GM12878 (cell line): Measurements from ENCODE around the gene FOXP1. TPM values are rescaled to one million over a fixed set of nuclear protein-coding genes. Genes with fewer than 3 reads are reported as not detected.

Experiments used
- ATAC-seq: fragments of 200-7000 bp; cut with Tn5 transposase; 3 replicates; pipeline ENCODE4 v1.9.1; 2020; ENCODE audit warnings: mild to moderate bottlenecking, moderate library complexity
- BruUV-seq: library from RNA; stranded (reverse); fragments of 400-500 nt; replicated peaks from 2 replicates; lab custom pipeline; 2021; lab: Mats Ljungman, UMichigan
- CTCF ChIA-PET: fragments of 300-600 bp; sonication (Branson Sonifier 250); formaldehyde crosslinking; extraction: SDS; loops from one replicate; lab custom pipeline; 2021; ENCODE audit warnings: inconsistent platforms; lab: Yijun Ruan, JAX
- POLR2A ChIA-PET: fragments of 350-600 bp; formaldehyde crosslinking; extraction: SDS; loops from one replicate; lab custom pipeline; 2021; ENCODE audit warnings: inconsistent platforms; lab: Charles Lee
- RAD21 ChIA-PET: fragments of 300-600 bp; sonication (Branson Sonifier 250); formaldehyde crosslinking; loops from one replicate; lab custom pipeline; 2023; ENCODE audit warnings: antibody characterized with exemption; ENCODE audit not compliant: unreplicated experiment; lab: Charles Lee
- SMC1A ChIA-PET: fragments of 300-600 bp; sonication (Branson Sonifier 250); formaldehyde crosslinking; loops from one replicate; lab custom pipeline; 2023; ENCODE audit not compliant: unreplicated experiment, uncharacterized antibody; lab: Charles Lee
- DNase-seq: peaks from one replicate; pipeline ENCODE4 v3.0.0-alpha.2; 2011; ENCODE audit warnings: low read depth, low spot score
- FAIRE-seq: peaks from 3 replicates; lab custom pipeline; 2011; peaks lifted over from hg19 to GRCh38; lab: Jason Lieb, UNC
- H2AFZ ChIP-seq: 2 replicates; pipeline ENCODE4 v1.6.0; 2011; ENCODE audit warnings: low read depth, low read length, control low read depth; ENCODE audit not compliant: control insufficient read depth
- H3K27ac ChIP-seq: 2 replicates; pipeline ENCODE4 v1.5.1; 2011; ENCODE audit warnings: control low read depth; ENCODE audit not compliant: control insufficient read depth, insufficient read depth
- H3K27me3 ChIP-seq, 2 experiments: replicated peaks in 1 of 2; 2 replicates each; pipeline versions ENCODE4 v1.6.0 to v1.6.1; 2011; ENCODE audit warnings: low read length in 1 of 2; ENCODE audit not compliant: control insufficient read depth in 2 of 2, insufficient read depth in 2 of 2
- H3K36me3 ChIP-seq, 2 experiments: 2 replicates each; pipeline ENCODE4 v1.5.1; 2011; ENCODE audit warnings: low read length in 1 of 2; ENCODE audit not compliant: control insufficient read depth in 2 of 2, insufficient read depth in 2 of 2
- H3K4me1 ChIP-seq: 2 replicates; pipeline ENCODE4 v1.6.1; 2011; ENCODE audit warnings: mild to moderate bottlenecking, low read length, moderate library complexity, mixed read lengths; ENCODE audit not compliant: control insufficient read depth, insufficient read depth
- H3K4me2 ChIP-seq: 2 replicates; pipeline ENCODE4 v1.6.0; 2011; ENCODE audit warnings: control low read depth; ENCODE audit not compliant: control insufficient read depth, insufficient read depth
- H3K4me3 ChIP-seq: fragments of 200-600 bp; sonication (generic); 2 replicates; pipeline ENCODE4 v1.5.1; 2016
- H3K79me2 ChIP-seq: 2 replicates; pipeline ENCODE4 v1.6.0; 2011; ENCODE audit warnings: low read length; ENCODE audit not compliant: control insufficient read depth, insufficient read depth
- H3K9ac ChIP-seq: 2 replicates; pipeline ENCODE4 v1.8.0; 2011; ENCODE audit warnings: low read length, control low read depth, mixed read lengths; ENCODE audit not compliant: control insufficient read depth, insufficient read depth
- H3K9me3 ChIP-seq: replicated peaks from 3 replicates; pipeline ENCODE4 v1.5.1; 2011; ENCODE audit warnings: mild to moderate bottlenecking, low read length; ENCODE audit not compliant: control insufficient read depth, insufficient read depth
- H4K20me1 ChIP-seq: 2 replicates; pipeline ENCODE4 v1.6.0; 2011; ENCODE audit not compliant: control insufficient read depth, insufficient read depth
- EGR1 ChIP-seq, 2 experiments: IDR thresholded peaks; 1 replicate in 1 of 2; 2 replicates in 1 of 2; pipeline ENCODE4 v1.6.1; 2011 to 2012; ENCODE audit warnings: low read depth in 2 of 2, low read length in 2 of 2, borderline replicate concordance in 1 of 2, mild to moderate bottlenecking in 1 of 2, moderate library complexity in 1 of 2
- HDAC6 ChIP-seq: fragments of 200-600 bp; sonication (generic); IDR thresholded peaks from one replicate; pipeline ENCODE4 v1.8.0; 2017; ENCODE audit warnings: antibody characterized with exemption; ENCODE audit not compliant: unreplicated experiment
- MAX ChIP-seq: IDR thresholded peaks from 2 replicates; pipeline ENCODE4 v1.6.1; 2012; ENCODE audit warnings: low read depth, low read length, improper control_type of control experiment
- MXI1 ChIP-seq: fragments of 150-350 bp; IDR thresholded peaks from 2 replicates; pipeline ENCODE4 v1.6.1; 2011; ENCODE audit warnings: low read depth, mild to moderate bottlenecking, inconsistent platforms, low read length, improper control_type of control experiment
- NR2F1 ChIP-seq: fragments of 450-650 bp; conservative IDR thresholded peaks from 2 replicates; pipeline ENCODE4 v1.6.1; 2017; ENCODE audit warnings: mild to moderate bottlenecking
- POLR2AphosphoS5 ChIP-seq: IDR thresholded peaks from 2 replicates; pipeline ENCODE4 v1.6.1; 2011; ENCODE audit warnings: mild to moderate bottlenecking, low read length, inconsistent platforms
- RAD51 ChIP-seq: fragments of 450-650 bp; IDR thresholded peaks from 2 replicates; pipeline ENCODE4 v1.6.1; 2016; ENCODE audit warnings: moderate library complexity, mild to moderate bottlenecking, inconsistent platforms
- SREBF2 ChIP-seq: IDR thresholded peaks from 2 replicates; pipeline ENCODE4 v1.6.1; 2012; ENCODE audit warnings: mild to moderate bottlenecking, low read length
- STAT3 ChIP-seq: IDR thresholded peaks from 2 replicates; pipeline ENCODE4 v1.6.1; 2011; ENCODE audit warnings: low read depth, low read length, improper control_type of control experiment
- TCF3 ChIP-seq: IDR thresholded peaks from 2 replicates; pipeline ENCODE4 v1.6.1; 2012; ENCODE audit warnings: low read depth, mild to moderate bottlenecking, low read length, borderline replicate concordance; ENCODE audit not compliant: insufficient read depth
- ZNF207 ChIP-seq: fragments of 450-650 bp; IDR thresholded peaks from 2 replicates; pipeline ENCODE4 v1.6.1; 2014; ENCODE audit warnings: antibody characterized with exemption, mild to moderate bottlenecking, borderline replicate concordance
- ZNF274 ChIP-seq: IDR thresholded peaks from one replicate; pipeline ENCODE4 v1.8.0; 2011; ENCODE audit not compliant: insufficient read length, insufficient read depth
- ZSCAN29 ChIP-seq: fragments of 450-650 bp; IDR thresholded peaks from 2 replicates; pipeline ENCODE4 v1.6.1; 2017; ENCODE audit warnings: mild to moderate bottlenecking, moderate library complexity
- ZZZ3 ChIP-seq: IDR thresholded peaks from 2 replicates; pipeline ENCODE4 v1.6.1; 2011; ENCODE audit warnings: low read depth; ENCODE audit not compliant: control insufficient read depth, insufficient read length
- WGBS: methylation state at CpG from one replicate; pipeline ENCODE4 v1.1.6; 2016; ENCODE audit warnings: low lambda C conversion rate; ENCODE audit not compliant: insufficient replicate concordance, insufficient coverage; ENCODE audit errors: missing lambda C conversion rate; 5-methylcytosine and 5-hydroxymethylcytosine counted together
- in situ Hi-C: fragments of 300-500 bp; cut with MboI; formaldehyde crosslinking; loops from 9 replicates; pipeline ENCODE4 v1.14.3; 2018; ENCODE audit warnings: mixed read lengths
- intact Hi-C: fragments of 100-400 bp; cut with micrococcal nuclease; formaldehyde crosslinking; loops from one replicate; pipeline ENCODE4 v1.14.2; 2022; ENCODE audit not compliant: unreplicated experiment
- polyA plus RNA-seq, 11 experiments: library from polyadenylated mRNA; depleted of rRNA in 4 of 11; unstranded in 6 of 11; stranded (reverse) in 5 of 11; fragments of >200 nt; fragmentation: Nextera tagmentation in 4 of 11; fragmentation: Illumina TruSeq in 1 of 11; extraction: Ambion mirVana in 4 of 11; extraction: Trizol in 1 of 11; gene quantifications; 1 replicate in 1 of 11; 2 replicates in 10 of 11; pipeline versions ENCODE4 v1.2.1 to v1.2.3, GENCODE V29; 2011 to 2016; ENCODE audit warnings: inconsistent platforms in 2 of 11, missing spikeins in 2 of 11, low read depth in 1 of 11
- total RNA-seq, 4 experiments: library from RNA; depleted of rRNA in 3 of 4; stranded (reverse); fragments of >200 nt in 3 of 4; fragmentation: Illumina TruSeq in 1 of 4; extraction: Trizol in 1 of 4; gene quantifications; 2 replicates each; pipeline versions ENCODE4 v1.2.1 to v1.2.3, GENCODE V29; 2013 to 2021
- TF ChIP-seq, protein P1 (sequence below): IDR thresholded peaks from 2 replicates; pipeline ENCODE4 v1.6.1; 2012; ENCODE audit warnings: low read length, inconsistent platforms
- TF ChIP-seq, protein P2 (sequence below): fragments of 450-650 bp; IDR thresholded peaks from 2 replicates; pipeline ENCODE4 v1.6.1; 2014; ENCODE audit warnings: mild to moderate bottlenecking

The FOXP1 gene
- total and polyA plus RNA-seq, 10 of the 15 experiments (the other 5 are each of a cell fraction or from before 2014, with no cell fraction given): 0.05 to 1.6 (median 0.20) TPM; not detected in 1

DNA sequence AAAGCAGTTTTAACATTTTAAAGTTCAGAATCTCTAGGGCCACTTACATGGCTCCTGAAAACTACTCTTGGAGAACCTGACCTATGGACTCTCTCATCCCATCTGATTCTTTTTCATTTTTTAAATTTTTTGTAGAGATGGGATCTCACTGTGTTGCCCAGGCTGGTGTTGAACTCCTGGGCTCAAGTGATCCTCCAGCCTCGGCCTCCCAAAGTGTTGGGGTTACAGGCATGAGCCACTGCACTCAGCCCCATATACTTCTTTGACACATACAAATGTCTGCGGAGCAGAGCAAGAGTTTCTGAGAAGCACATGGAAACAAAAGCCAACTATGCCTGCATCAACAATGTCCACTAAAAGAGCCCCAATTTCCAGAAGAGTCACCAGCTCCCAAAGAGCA is 189.8 kb downstream of the FOXP1 start:
- intact Hi-C loops (loop anchor here (2.0 to 5.0 kb wide), 2 partner anchors 307 to 381 kb away; no protein-coding TSS in a partner anchor), in situ Hi-C loops (loop anchor here (10.0 kb wide), 1 partner anchor 309 kb away; no protein-coding TSS in a partner anchor)
- FAIRE-seq (no peak), DNase-seq (no peak), ATAC-seq (no peak)
- Histone ChIP-seq H3K79me2 (no peaks in the 10 kb centered on the region), H3K36me3 (no peaks in the 10 kb centered on the region), H3K4me1 (peaks cover 30% of the 10 kb centered on the region), H3K4me2 (no peak overlapping the region), H3K4me3 (no peak overlapping the region), H3K9me3 (no peaks in the 10 kb centered on the region), H3K27ac (no peak overlapping the region), H2AFZ (no peak overlapping the region), H3K9ac (no peak overlapping the region), H4K20me1 (no peaks in the 10 kb centered on the region), H3K27me3 (no peaks in the 10 kb centered on the region)
- 76% methylated on average over 2 of the region's 2 CpGs for WGBS
- no TSS peak for BruUV-seq
- TF ChIP-seq SREBF2: no peak
- SMC1A ChIA-PET: no interaction called here
- CTCF ChIA-PET: no interaction called here
- POLR2A ChIA-PET: no interaction called here
- RAD21 ChIA-PET: no interaction called here

DNA sequence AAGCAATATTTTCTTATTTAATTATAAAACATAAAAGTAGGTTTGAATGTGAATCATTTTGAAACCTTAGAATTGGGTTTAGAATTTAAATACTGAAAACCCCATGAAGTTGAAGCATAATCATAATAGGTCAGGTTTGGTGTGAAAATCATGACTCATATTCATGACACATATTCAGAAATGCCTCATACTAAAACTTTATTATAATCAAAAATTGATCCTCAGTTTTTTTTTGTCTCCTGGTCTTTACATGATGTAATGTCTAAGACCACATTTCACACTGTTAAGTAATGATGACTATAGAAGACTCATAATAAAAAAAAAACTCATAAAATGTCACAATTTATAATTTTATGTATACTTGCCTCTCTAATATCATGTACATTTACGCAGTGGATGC is 190.4 kb downstream of the FOXP1 start:
- H3K4me2 ChIP-seq: no peak overlapping the region
- SMC1A ChIA-PET: interaction anchor here (1.2 kb wide), 1 partner anchor 33 kb away, joined by 3 read pairs; no protein-coding TSS in a partner anchor
- intact Hi-C loops: loop anchor here (2.0 to 5.0 kb wide), 2 partner anchors 306 to 381 kb away; no protein-coding TSS in a partner anchor
- DNase-seq (no peak), FAIRE-seq (no peak), ATAC-seq (peak; percentile 76)
- in situ Hi-C loops: loop anchor here (10.0 kb wide), 1 partner anchor 308 kb away; no protein-coding TSS in a partner anchor
- H3K9ac ChIP-seq: no peak overlapping the region
- POLR2A ChIA-PET: no interaction called here
- H3K36me3 ChIP-seq: no peaks in the 10 kb centered on the region
- H3K9me3 ChIP-seq: no peaks in the 10 kb centered on the region
- WGBS: 33% methylated on average over 1 of the region's 1 CpG
- no peaks in the 10 kb centered on the region for H3K27me3 ChIP-seq
- CTCF ChIA-PET: no interaction called here
- BruUV-seq: no TSS peak
- H2AFZ ChIP-seq: no peak overlapping the region
- RAD21 ChIA-PET: no interaction called here
- no peak overlapping the region for H3K4me3 ChIP-seq
- no peaks in the 10 kb centered on the region for H4K20me1 ChIP-seq
- H3K79me2 ChIP-seq: no peaks in the 10 kb centered on the region
- H3K27ac ChIP-seq: no peak overlapping the region
- peaks cover 30% of the 10 kb centered on the region for H3K4me1 ChIP-seq
- no peak for TF ChIP-seq ZNF207
- TF ChIP-seq TCF3: no peak
- no peak for TF ChIP-seq HDAC6
- TF ChIP-seq STAT3: no peak
- TF ChIP-seq POLR2AphosphoS5: no peak
- no peak for TF ChIP-seq EGR1 (IDR thresholded peaks at IDR 0.05; ENCODE audit: borderline replicate concordance in 1 of 2, low read depth in 2 of 2, low read length in 2 of 2)
- TF ChIP-seq, protein P1, sequence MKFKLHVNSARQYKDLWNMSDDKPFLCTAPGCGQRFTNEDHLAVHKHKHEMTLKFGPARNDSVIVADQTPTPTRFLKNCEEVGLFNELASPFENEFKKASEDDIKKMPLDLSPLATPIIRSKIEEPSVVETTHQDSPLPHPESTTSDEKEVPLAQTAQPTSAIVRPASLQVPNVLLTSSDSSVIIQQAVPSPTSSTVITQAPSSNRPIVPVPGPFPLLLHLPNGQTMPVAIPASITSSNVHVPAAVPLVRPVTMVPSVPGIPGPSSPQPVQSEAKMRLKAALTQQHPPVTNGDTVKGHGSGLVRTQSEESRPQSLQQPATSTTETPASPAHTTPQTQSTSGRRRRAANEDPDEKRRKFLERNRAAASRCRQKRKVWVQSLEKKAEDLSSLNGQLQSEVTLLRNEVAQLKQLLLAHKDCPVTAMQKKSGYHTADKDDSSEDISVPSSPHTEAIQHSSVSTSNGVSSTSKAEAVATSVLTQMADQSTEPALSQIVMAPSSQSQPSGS: peak; percentile 91
- no peak for TF ChIP-seq ZZZ3
- no peak for TF ChIP-seq RAD51
- TF ChIP-seq, protein P2, sequence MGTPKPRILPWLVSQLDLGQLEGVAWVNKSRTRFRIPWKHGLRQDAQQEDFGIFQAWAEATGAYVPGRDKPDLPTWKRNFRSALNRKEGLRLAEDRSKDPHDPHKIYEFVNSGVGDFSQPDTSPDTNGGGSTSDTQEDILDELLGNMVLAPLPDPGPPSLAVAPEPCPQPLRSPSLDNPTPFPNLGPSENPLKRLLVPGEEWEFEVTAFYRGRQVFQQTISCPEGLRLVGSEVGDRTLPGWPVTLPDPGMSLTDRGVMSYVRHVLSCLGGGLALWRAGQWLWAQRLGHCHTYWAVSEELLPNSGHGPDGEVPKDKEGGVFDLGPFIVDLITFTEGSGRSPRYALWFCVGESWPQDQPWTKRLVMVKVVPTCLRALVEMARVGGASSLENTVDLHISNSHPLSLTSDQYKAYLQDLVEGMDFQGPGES: no peak
- TF ChIP-seq NR2F1: peak; percentile 56; the same call in 1 of the 2 replicates
- no peak for TF ChIP-seq SREBF2
- TF ChIP-seq MAX: no peak
- no peak for TF ChIP-seq ZSCAN29
- no peak for TF ChIP-seq ZNF274
- no peak for TF ChIP-seq MXI1
